HG02884 (cell line): ENCODE data around the gene ILF2.
"Not testable (repeated sequence)": the region's sequence is repeated elsewhere in the genome, so short reads cannot be mapped to it uniquely, and the experiment has no call there.

Experiments used
- ATAC-seq: cut with Tn5 transposase; IDR thresholded peaks from one replicate; pipeline ENCODE4 v1.9.1; 2021; ENCODE audit warnings: mild to moderate bottlenecking, moderate library complexity; ENCODE audit not compliant: unreplicated experiment

The ILF2 gene

DNA sequence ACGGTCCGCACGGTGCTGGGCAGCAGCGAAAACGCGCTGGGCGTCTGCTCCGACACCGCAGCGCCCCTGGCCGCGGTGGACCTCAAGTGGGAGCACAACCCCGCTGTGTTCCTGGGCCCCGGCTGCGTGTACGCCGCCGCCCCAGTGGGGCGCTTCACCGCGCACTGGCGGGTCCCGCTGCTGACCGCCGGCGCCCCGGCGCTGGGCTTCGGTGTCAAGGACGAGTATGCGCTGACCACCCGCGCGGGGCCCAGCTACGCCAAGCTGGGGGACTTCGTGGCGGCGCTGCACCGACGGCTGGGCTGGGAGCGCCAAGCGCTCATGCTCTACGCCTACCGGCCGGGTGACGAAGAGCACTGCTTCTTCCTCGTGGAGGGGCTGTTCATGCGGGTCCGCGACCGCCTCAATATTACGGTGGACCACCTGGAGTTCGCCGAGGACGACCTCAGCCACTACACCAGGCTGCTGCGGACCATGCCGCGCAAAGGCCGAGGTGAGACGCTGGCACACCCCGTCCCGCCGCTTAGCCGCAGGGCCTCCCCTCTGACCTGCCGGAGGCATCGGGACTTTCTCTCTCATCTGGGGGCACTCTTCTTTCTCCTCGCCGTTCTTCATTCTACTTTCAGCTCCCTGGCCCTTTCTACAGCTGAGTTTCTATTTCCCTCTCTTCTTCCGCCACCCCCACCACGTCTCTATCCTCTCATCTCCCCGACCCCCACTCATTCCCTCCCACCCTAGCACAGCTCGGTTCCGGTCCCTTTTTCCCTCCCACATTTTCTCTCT lies 8.7 kb upstream of the ILF2 start:
- ATAC-seq, result no peak

DNA sequence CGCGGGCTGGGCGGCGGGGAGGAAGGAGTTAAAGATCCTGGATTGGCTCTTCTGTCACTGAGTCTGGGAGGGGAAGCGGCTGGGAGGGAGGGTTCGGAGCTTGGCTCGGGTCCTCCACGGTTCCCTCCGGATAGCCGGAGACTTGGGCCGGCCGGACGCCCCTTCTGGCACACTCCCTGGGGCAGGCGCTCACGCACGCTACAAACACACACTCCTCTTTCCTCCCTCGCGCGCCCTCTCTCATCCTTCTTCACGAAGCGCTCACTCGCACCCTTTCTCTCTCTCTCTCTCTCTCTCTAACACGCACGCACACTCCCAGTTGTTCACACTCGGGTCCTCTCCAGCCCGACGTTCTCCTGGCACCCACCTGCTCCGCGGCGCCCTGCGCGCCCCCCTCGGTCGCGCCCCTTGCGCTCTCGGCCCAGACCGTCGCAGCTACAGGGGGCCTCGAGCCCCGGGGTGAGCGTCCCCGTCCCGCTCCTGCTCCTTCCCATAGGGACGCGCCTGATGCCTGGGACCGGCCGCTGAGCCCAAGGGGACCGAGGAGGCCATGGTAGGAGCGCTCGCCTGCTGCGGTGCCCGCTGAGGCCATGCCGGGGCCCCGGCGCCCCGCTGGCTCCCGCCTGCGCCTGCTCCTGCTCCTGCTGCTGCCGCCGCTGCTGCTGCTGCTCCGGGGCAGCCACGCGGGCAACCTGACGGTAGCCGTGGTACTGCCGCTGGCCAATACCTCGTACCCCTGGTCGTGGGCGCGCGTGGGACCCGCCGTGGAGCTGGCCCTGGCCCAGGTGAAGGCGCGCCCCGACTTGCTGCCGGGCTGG lies 7.9 kb upstream of the ILF2 start, which contains the start of gene NPR1:
TSS of gene NPR1 (plus strand) at position 170 of the 818 bp plus-strand sequence. CDS start at position 591, 421 bp downstream.
- ATAC-seq, result no peak

DNA sequence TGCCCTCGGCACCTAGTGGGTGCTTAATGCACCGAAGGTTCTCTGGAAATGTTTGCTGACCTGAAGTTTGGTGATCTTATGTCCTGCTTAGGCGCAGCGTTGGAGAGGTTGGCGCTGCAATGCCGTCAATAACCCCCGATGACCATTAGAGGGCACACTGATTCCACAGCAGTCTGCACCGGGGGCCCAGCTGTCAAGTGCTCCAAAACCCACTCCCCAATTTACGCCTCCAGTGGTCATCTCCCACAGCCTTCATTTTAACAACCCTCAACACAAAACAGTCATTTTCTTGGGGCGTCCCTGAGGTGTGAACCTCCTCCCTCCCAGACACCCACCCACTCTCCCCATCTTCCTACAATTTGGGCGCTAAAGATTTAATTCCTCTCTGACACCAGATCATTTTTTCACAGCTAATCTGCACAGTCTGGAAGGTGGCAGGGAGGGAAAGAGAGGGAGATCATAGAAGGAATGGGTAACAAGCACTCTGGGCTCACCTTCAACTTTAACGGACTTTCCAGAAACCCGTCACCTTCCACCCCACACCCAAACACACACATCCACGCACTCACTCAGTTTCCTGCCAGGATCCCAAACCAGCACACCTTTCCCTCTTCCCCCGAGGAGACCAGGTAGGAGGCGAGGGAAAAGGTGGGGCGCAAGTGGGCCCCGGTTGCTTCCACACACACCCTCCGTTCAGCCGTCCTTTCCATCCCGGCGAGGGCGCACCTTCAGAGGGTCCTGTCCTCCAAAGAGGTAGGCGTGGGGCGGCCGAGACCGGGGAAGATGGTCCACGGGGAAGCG lies 7.1 kb upstream of the ILF2 start:
- no peak for ATAC-seq

- ATAC-seq, result no peak
Measured at GRCh38 chr1:153673511-153673910, 2.7 kb upstream of the ILF2 start.

DNA sequence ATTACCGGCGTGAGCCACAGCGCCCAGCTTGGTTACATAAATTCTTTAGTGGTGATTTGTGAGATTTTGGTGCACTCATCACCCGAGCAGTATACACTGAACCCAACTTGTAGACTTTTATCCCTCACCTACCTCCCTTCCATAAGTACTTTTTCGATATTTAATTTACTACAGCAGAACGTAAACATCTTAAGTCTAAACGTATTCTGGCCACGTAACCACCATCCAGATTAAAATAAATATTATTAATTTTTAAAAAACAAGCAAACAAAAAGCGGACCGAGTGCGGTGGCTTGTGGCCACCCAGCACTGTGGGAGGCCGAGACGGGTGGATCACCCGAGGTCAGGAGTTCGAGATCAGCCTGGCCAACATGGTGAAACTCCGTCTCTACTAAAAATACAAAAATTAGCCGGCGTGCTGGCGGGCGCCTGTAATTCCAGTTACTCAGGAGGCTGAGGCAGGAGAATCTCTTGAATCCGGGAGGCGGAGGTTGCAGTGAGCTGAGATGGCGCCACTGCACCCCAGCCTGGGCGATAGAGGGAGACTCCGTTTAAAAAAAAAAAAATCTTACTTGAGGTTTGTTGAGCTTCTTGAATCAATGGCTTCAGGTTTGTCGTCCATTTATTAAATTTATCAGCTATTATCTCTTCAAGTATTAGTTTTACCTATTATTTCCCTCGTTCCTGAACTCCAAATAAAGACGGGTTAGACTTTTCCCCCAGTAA lies 998 bp upstream of the ILF2 start:
- ATAC-seq, result peak; percentile 6

GRCh38 chr1:153670257-153670858 lies 435 bp downstream of the ILF2 start:
- ATAC-seq, result no peak

DNA sequence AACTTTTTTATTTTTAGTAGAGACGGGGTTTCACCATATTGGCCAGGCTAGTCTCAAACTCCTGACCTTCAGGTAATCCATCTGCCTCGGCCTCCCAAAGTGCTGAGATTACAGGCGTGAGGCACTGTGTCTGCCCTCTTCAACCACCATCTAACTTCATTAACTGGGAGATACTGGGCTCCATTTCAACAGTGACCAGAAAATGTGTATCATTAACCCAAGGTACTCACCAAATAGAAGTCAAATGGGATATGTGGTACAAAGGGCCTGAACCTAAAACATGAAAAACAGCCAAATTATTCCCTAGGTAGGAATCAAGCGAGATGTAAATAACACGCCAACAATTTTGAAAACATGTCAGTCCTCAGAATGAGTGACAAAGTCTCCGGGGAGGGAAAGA lies 1.2 kb downstream of the ILF2 start:
- no peak for ATAC-seq

DNA sequence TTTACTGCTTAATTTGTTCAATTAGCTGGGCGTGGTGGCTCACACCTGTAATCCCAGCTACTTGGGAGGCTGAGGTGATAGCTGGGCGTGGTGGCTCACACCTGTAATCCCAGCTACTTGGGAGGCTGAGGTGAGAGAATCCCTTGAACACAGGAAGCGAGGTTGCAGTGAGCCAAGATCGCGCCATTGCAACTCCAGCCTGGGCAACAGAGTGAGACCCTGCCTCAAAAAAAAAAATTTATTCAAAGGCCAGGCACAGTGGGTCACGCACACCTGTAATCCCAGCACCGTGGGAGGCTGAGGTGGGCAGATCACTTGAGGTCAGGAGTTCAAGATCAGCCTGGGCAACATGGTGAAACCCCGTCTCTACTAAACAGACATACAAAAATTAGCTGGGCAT lies 2.1 kb downstream of the ILF2 start:
- not testable (repeated sequence) for ATAC-seq

GRCh38 chr1:153667439-153667838 lies 3.4 kb downstream of the ILF2 start:
- no peak for ATAC-seq

DNA sequence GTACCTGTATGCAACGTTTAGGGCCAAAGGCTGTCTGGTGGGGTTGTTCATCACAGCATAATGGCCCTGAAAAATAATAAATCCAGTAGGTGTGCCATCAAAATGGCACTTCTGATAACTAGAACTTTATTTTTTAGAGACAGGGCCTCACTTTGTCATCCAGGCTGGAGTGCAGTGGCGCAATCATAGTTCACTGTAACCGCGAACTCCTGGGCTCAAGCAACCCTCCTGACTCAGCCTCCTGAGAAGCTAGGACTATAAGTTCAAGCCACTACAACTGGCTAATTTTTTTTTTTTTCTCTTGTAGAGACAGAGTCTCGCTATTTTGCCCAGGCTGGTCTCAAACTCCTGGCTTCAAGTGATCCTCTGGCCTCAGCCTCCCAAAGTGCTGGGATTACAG lies 7.6 kb downstream of the ILF2 start:
- ATAC-seq, result no peak

- ATAC-seq, result no peak
Measured at GRCh38 chr1:153662269-153662668, 8.5 kb downstream of the ILF2 start.

- no peak for ATAC-seq
Measured at GRCh38 chr1:153661111-153661708, 9.6 kb downstream of the ILF2 start.

DNA sequence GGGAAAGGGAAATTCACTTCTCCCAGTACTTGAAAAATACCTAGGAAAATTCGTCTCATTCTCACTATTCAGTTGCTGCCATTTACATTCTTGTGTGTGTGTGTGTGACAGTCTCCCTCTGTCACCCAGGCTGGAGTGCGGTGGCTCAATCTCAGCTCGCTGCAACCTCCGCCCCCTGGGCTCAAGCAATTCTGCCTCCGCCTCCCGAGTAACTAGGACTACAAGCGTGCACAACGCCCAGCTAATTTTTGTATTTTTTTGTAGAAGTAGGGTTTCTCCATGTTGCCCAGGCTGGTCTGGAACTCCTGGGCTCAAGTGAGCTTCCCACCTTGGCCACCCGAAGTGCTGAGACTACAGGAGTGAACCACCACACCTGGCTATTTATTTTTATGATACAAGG lies 11.1 kb downstream of the ILF2 start:
- ATAC-seq, result no peak

DNA sequence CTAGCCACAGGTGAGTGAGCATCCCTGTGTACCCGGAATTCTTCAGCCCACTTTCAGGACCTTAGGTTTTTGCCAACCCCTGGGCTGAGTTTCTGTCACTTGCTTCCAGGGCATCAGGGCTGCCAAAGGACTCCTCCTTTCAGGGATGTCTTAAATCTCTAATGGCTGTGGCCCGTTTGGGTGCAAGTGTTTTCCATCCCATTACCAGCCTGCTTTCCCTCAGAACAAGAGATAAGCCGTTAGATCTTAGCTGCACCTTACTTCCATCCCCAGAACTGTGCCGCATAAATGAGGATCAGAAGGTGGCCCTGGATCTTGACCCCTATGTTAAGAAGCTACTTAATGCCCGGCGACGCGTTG lies 11.6 kb downstream of the ILF2 start:
- ATAC-seq, result no peak

DNA sequence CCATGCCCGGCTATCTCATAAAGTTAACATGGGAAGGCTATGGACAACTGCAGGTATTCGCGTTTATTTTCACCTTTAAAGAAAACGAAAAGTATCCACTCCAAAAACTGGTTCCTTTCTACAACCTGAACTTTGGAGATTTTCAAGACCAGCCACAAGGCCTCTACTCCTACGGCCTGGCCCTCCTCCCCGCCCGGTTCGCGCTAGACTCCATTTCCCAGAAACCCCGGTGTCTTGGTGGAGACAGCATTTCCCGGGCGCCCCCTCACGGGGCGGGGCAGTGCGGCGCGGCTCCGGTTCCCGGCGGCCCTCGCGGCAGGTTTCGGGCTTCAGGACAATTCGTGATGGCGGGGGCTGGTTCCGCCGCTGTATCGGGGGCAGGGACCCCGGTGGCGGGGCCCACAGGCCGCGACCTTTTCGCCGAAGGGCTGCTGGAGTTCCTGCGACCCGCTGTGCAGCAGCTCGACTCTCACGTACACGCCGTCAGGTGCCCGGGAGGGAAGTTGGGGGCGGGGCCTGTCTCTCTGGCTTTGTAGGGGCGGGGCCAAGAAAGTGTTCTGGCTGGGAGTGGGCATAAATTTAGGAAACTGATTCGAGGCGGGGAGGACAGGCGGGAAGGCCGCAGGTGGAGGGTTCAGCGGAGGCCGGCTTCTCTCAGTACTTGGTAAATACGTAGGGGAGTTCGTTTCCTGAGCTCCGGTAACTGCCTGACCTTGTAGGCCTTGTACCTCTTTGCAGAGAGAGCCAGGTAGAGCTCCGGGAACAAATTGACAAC lies 12.2 kb downstream of the ILF2 start, which contains the start of gene SNAPIN:
TSS of gene SNAPIN (plus strand) at position 304 of the 775 bp plus-strand sequence. CDS start at position 345, 41 bp downstream.
- ATAC-seq, result peak; percentile 78

DNA sequence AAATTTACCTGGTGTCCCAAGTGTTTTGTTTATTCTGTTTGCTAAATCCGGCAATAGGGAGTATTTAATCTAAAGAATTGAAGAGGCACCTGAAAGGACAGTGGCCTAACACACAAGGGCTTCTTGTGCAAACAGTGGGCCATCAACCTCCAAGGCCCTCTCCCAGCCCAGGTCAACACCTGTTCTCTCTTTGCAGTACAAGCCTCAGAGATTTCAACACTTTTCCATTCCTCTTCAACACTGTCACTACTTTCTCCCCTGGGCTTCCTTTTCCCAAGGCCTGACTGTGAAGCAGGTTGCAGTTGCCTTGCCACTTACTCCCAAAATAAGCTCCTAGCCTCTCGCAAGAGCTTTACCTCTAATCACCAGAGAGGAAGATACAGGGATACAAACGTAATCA lies 15.5 kb downstream of the ILF2 start:
- ATAC-seq, result no peak

- no peak for ATAC-seq
Measured at GRCh38 chr1:153652805-153653500, 17.8 kb downstream of the ILF2 start.

- ATAC-seq, result no peak
Measured at GRCh38 chr1:153651771-153652170, 19.0 kb downstream of the ILF2 start.
